Liver (tissue), 9 donors: ENCODE data around the gene CHST3. TPM values are rescaled to one million over a fixed set of nuclear protein-coding genes. Genes with fewer than 3 reads are reported as not detected.

ENCODE experiments used
- DNase-seq: peaks from one replicate; pipeline ENCODE4 v3.0.0-alpha.2; 2017; ENCODE audit warnings: low spot score
- H3K27ac ChIP-seq, 2 donors: one replicate each; pipeline ENCODE4 v1.7.0; 2013; ENCODE audit warnings: inconsistent platforms in 2 of 2, low read length in 2 of 2, control low read depth in 1 of 2, low read depth in 1 of 2, mild to moderate bottlenecking in 1 of 2
- H3K27me3 ChIP-seq, 4 donors: one replicate each; pipeline versions ENCODE4 v1.6.1 to v1.7.0; 2013; ENCODE audit warnings: low read length in 3 of 4, inconsistent platforms in 1 of 4, mild to moderate bottlenecking in 1 of 4, moderate library complexity in 1 of 4; ENCODE audit not compliant: control insufficient read depth in 4 of 4, insufficient read depth in 4 of 4
- H3K36me3 ChIP-seq, 4 donors: one replicate each; pipeline versions ENCODE4 v1.6.1 to v1.7.0; 2013; ENCODE audit warnings: low read length in 3 of 4, mild to moderate bottlenecking in 3 of 4, low read depth in 1 of 4, moderate library complexity in 1 of 4; ENCODE audit not compliant: control insufficient read depth in 4 of 4, insufficient read depth in 3 of 4
- H3K4me1 ChIP-seq, 4 donors: one replicate each; pipeline versions ENCODE4 v1.6.1 to v1.7.0; 2013; ENCODE audit warnings: low read length in 3 of 4, mild to moderate bottlenecking in 3 of 4, moderate library complexity in 1 of 4; ENCODE audit not compliant: control insufficient read depth in 4 of 4, insufficient read depth in 4 of 4
- H3K4me3 ChIP-seq, 3 donors: one replicate each; pipeline versions ENCODE4 v1.6.1 to v1.7.0; 2013; ENCODE audit warnings: low read length in 3 of 3, control low read depth in 1 of 3, low read depth in 1 of 3, mild to moderate bottlenecking in 1 of 3
- H3K9ac ChIP-seq, 2 donors: one replicate each; pipeline ENCODE4 v1.7.0; 2013; ENCODE audit warnings: low read length in 2 of 2, mild to moderate bottlenecking in 2 of 2, moderate library complexity in 2 of 2, control low read depth in 1 of 2, low read depth in 1 of 2
- H3K9me3 ChIP-seq, 4 donors: one replicate each; pipeline versions ENCODE4 v1.6.1 to v1.7.0; 2013; ENCODE audit warnings: low read length in 3 of 4; ENCODE audit not compliant: control insufficient read depth in 4 of 4
- CTCF ChIP-seq: fragments of 150-350 bp; IDR thresholded peaks from 2 replicates; pipeline ENCODE4 v1.5.1; 2017; ENCODE audit warnings: improper control_type of control experiment, low read depth, low read length; ENCODE audit not compliant: missing input control
- EGR1 ChIP-seq, 2 donors: IDR thresholded peaks; 2 replicates each; pipeline ENCODE4 v1.6.1; 2016 to 2018; ENCODE audit warnings: antibody characterized with exemption in 2 of 2, low read depth in 2 of 2
- FOXA1 ChIP-seq: IDR thresholded peaks from 2 replicates; pipeline ENCODE4 v1.6.1; 2016; ENCODE audit warnings: antibody characterized with exemption
- FOXA2 ChIP-seq: IDR thresholded peaks from 2 replicates; pipeline ENCODE4 v1.6.1; 2016; ENCODE audit warnings: antibody characterized with exemption
- GABPA ChIP-seq, 2 donors: IDR thresholded peaks in 1 of 2; conservative IDR thresholded peaks in 1 of 2; 2 replicates each; pipeline ENCODE4 v1.6.1; 2016; ENCODE audit warnings: antibody characterized with exemption in 2 of 2, mild to moderate bottlenecking in 1 of 2, moderate library complexity in 1 of 2
- HNF4A ChIP-seq, 2 donors: conservative IDR thresholded peaks; 2 replicates each; pipeline ENCODE4 v1.6.1; 2016; ENCODE audit warnings: antibody characterized with exemption in 2 of 2, mild to moderate bottlenecking in 2 of 2
- HNF4G ChIP-seq: IDR thresholded peaks from 2 replicates; pipeline ENCODE4 v1.6.1; 2016; ENCODE audit warnings: antibody characterized with exemption
- JUND ChIP-seq, 2 donors: IDR thresholded peaks; 2 replicates each; pipeline ENCODE4 v1.6.1; 2016; ENCODE audit warnings: antibody characterized with exemption in 2 of 2
- NR2F2 ChIP-seq: IDR thresholded peaks from 2 replicates; pipeline ENCODE4 v1.6.1; 2016; ENCODE audit warnings: antibody characterized with exemption
- RAD21 ChIP-seq, 2 donors: IDR thresholded peaks; 2 replicates each; pipeline ENCODE4 v1.6.1; 2016; ENCODE audit warnings: antibody characterized with exemption in 2 of 2, mild to moderate bottlenecking in 2 of 2
- RXRA ChIP-seq, 2 donors: IDR thresholded peaks; 2 replicates each; pipeline ENCODE4 v1.6.1; 2017 to 2018; ENCODE audit warnings: antibody characterized with exemption in 2 of 2, mild to moderate bottlenecking in 1 of 2
- SP1 ChIP-seq: IDR thresholded peaks from 2 replicates; pipeline ENCODE4 v1.6.1; 2018; ENCODE audit warnings: antibody characterized with exemption, mild to moderate bottlenecking
- TAF1 ChIP-seq: conservative IDR thresholded peaks from 2 replicates; pipeline ENCODE4 v1.6.1; 2016; ENCODE audit warnings: antibody characterized with exemption, mild to moderate bottlenecking
- YY1 ChIP-seq: IDR thresholded peaks from 2 replicates; pipeline ENCODE4 v1.6.1; 2016; ENCODE audit warnings: antibody characterized with exemption, mild to moderate bottlenecking
- WGBS: extraction: QIAGEN DNeasy Blood & Tissue Kit; methylation state at CpG from one replicate; pipeline ENCODE4 v1.1.7; 2013; 5-methylcytosine and 5-hydroxymethylcytosine counted together
- polyA plus RNA-seq, 2 donors: library from polyadenylated mRNA; stranded (reverse) in 1 of 2; unstranded in 1 of 2; fragments of 200-250 nt in 1 of 2; fragments of >200 nt in 1 of 2; fragmentation: Nextera tagmentation in 1 of 2; extraction: Ambion mirVana in 1 of 2; gene quantifications; one replicate each; pipeline versions ENCODE4 v1.2.1 to v1.2.3, GENCODE V29; 2013 to 2015
- total RNA-seq, 2 donors: library from RNA; depleted of rRNA; stranded (reverse); fragments of >200 nt; gene quantifications; one replicate each; pipeline ENCODE4 v1.2.3, GENCODE V29; 2014
- TF ChIP-seq, protein P1 (sequence below): IDR thresholded peaks from 2 replicates; pipeline ENCODE4 v1.6.1; 2016; ENCODE audit warnings: antibody characterized with exemption, mild to moderate bottlenecking
- TF ChIP-seq, protein P2 (sequence below): IDR thresholded peaks from 2 replicates; pipeline ENCODE4 v1.6.1; 2016; ENCODE audit warnings: antibody characterized with exemption
- TF ChIP-seq, protein P3 (sequence below): IDR thresholded peaks from 2 replicates; pipeline ENCODE4 v1.6.1; 2016; ENCODE audit warnings: antibody characterized with exemption
- TF ChIP-seq, protein P4 (sequence below): IDR thresholded peaks from 2 replicates; pipeline ENCODE4 v1.6.1; 2016; ENCODE audit warnings: antibody characterized with exemption
- donor health status: healthy.
- donor health status: healthy.
- donor health status: healthy.
- donor health status: healthy.
- donor health status: healthy.

CHST3 gene
- total and polyA plus RNA-seq, 4 donors, result 0.29 to 4.3 (median 1.5) TPM

- H3K27me3 ChIP-seq, result no peaks in the 10 kb centered on the region
- H3K27ac ChIP-seq, result peak overlapping the region in 1 of 2 donors; percentile 35
- peaks cover 7 to 22% (median 17%) of the 10 kb centered on the region in 4 donors for H3K4me1 ChIP-seq
- H3K4me3 ChIP-seq, result no peak overlapping the region
- H3K36me3 ChIP-seq, result no peaks in the 10 kb centered on the region
- no peak for DNase-seq
- H3K9ac ChIP-seq, result no peak overlapping the region
- TF ChIP-seq FOXA2 (no peak), RAD21 (IDR thresholded peaks at IDR 0.05) (no peak), TAF1 (no peak), GABPA (IDR thresholded peaks at IDR 0.05 in 1 of 2, conservative IDR thresholded peaks at IDR 0.05 in 1 of 2) (no peak), YY1 (no peak), RXRA (IDR thresholded peaks at IDR 0.05) (no peak), SP1 (no peak), HNF4A (conservative IDR thresholded peaks at IDR 0.05) (no peak), CTCF (no peak), HNF4G (no peak), EGR1 (IDR thresholded peaks at IDR 0.05; ENCODE audit: low read depth in 2 of 2) (no peak), NR2F2 (no peak), FOXA1 (no peak), JUND (IDR thresholded peaks at IDR 0.05) (no peak)
- TF ChIP-seq, protein P1, sequence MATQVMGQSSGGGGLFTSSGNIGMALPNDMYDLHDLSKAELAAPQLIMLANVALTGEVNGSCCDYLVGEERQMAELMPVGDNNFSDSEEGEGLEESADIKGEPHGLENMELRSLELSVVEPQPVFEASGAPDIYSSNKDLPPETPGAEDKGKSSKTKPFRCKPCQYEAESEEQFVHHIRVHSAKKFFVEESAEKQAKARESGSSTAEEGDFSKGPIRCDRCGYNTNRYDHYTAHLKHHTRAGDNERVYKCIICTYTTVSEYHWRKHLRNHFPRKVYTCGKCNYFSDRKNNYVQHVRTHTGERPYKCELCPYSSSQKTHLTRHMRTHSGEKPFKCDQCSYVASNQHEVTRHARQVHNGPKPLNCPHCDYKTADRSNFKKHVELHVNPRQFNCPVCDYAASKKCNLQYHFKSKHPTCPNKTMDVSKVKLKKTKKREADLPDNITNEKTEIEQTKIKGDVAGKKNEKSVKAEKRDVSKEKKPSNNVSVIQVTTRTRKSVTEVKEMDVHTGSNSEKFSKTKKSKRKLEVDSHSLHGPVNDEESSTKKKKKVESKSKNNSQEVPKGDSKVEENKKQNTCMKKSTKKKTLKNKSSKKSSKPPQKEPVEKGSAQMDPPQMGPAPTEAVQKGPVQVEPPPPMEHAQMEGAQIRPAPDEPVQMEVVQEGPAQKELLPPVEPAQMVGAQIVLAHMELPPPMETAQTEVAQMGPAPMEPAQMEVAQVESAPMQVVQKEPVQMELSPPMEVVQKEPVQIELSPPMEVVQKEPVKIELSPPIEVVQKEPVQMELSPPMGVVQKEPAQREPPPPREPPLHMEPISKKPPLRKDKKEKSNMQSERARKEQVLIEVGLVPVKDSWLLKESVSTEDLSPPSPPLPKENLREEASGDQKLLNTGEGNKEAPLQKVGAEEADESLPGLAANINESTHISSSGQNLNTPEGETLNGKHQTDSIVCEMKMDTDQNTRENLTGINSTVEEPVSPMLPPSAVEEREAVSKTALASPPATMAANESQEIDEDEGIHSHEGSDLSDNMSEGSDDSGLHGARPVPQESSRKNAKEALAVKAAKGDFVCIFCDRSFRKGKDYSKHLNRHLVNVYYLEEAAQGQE, result no peak
- TF ChIP-seq, protein P2, sequence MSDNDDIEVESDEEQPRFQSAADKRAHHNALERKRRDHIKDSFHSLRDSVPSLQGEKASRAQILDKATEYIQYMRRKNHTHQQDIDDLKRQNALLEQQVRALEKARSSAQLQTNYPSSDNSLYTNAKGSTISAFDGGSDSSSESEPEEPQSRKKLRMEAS, result no peak
- TF ChIP-seq, protein P3, sequence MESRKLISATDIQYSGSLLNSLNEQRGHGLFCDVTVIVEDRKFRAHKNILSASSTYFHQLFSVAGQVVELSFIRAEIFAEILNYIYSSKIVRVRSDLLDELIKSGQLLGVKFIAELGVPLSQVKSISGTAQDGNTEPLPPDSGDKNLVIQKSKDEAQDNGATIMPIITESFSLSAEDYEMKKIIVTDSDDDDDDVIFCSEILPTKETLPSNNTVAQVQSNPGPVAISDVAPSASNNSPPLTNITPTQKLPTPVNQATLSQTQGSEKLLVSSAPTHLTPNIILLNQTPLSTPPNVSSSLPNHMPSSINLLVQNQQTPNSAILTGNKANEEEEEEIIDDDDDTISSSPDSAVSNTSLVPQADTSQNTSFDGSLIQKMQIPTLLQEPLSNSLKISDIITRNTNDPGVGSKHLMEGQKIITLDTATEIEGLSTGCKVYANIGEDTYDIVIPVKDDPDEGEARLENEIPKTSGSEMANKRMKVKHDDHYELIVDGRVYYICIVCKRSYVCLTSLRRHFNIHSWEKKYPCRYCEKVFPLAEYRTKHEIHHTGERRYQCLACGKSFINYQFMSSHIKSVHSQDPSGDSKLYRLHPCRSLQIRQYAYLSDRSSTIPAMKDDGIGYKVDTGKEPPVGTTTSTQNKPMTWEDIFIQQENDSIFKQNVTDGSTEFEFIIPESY, result no peak
- TF ChIP-seq, protein P4, sequence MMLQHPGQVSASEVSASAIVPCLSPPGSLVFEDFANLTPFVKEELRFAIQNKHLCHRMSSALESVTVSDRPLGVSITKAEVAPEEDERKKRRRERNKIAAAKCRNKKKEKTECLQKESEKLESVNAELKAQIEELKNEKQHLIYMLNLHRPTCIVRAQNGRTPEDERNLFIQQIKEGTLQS, result no peak
- H3K9me3 ChIP-seq, result no peaks in the 10 kb centered on the region
- WGBS, result 60% methylated on average over 15 of the region's 15 CpGs
These were observed 11.1 kb downstream of the CHST3 start for GRCh38 chr10:71975087-71975870.
